Measurements from ENCODE around the gene ENDOU.

Gene ENDOU

GRCh38 chr12:47754126-47754525 lies 28.8 kb upstream of the ENDOU start:
- Histone ChIP-seq H3K4me3 (ENCODE audit: low read depth, low read length) (no peak overlapping the region), H3K36me3 (ENCODE audit: control insufficient read depth, insufficient read depth, low read length) (peaks cover 8% of the 10 kb centered on the region), H3K9me3 (ENCODE audit: control insufficient read depth, insufficient read depth, low read length) (no peaks in the 10 kb centered on the region), H3K9ac (ENCODE audit: low read depth, low read length) (no peak overlapping the region), H3K27me3 (ENCODE audit: control insufficient read depth, insufficient read depth, low read length) (peaks cover 9% of the 10 kb centered on the region), H3K4me1 (ENCODE audit: control insufficient read depth, insufficient read depth, low read length) (no peaks in the 10 kb centered on the region)

GRCh38 chr12:47753021-47754001 lies 28.0 kb upstream of the ENDOU start:
- H3K4me3 ChIP-seq (ENCODE audit: low read depth, low read length): no peak overlapping the region
- H3K36me3 ChIP-seq (ENCODE audit: control insufficient read depth, insufficient read depth, low read length): peaks cover 8% of the 10 kb centered on the region
- H3K9me3 ChIP-seq (ENCODE audit: control insufficient read depth, insufficient read depth, low read length): no peaks in the 10 kb centered on the region
- no peaks in the 10 kb centered on the region for H3K4me1 ChIP-seq (ENCODE audit: control insufficient read depth, insufficient read depth, low read length)
- H3K9ac ChIP-seq (ENCODE audit: low read depth, low read length): no peak overlapping the region
- peaks cover 9% of the 10 kb centered on the region for H3K27me3 ChIP-seq (ENCODE audit: control insufficient read depth, insufficient read depth, low read length)

GRCh38 chr12:47752552-47752951 lies 27.3 kb upstream of the ENDOU start:
- no peaks in the 10 kb centered on the region for H3K4me1 ChIP-seq (ENCODE audit: control insufficient read depth, insufficient read depth, low read length)
- H3K36me3 ChIP-seq (ENCODE audit: control insufficient read depth, insufficient read depth, low read length): peaks cover 7% of the 10 kb centered on the region
- no peak overlapping the region for H3K4me3 ChIP-seq (ENCODE audit: low read depth, low read length)
- H3K27me3 ChIP-seq (ENCODE audit: control insufficient read depth, insufficient read depth, low read length): peaks cover 6% of the 10 kb centered on the region
- H3K9me3 ChIP-seq (ENCODE audit: control insufficient read depth, insufficient read depth, low read length): no peaks in the 10 kb centered on the region
- no peak overlapping the region for H3K9ac ChIP-seq (ENCODE audit: low read depth, low read length)

GRCh38 chr12:47752121-47752520 lies 26.8 kb upstream of the ENDOU start:
- H3K36me3 ChIP-seq (ENCODE audit: control insufficient read depth, insufficient read depth, low read length): peaks cover 6% of the 10 kb centered on the region
- H3K4me1 ChIP-seq (ENCODE audit: control insufficient read depth, insufficient read depth, low read length): no peaks in the 10 kb centered on the region
- no peak overlapping the region for H3K9ac ChIP-seq (ENCODE audit: low read depth, low read length)
- H3K4me3 ChIP-seq (ENCODE audit: low read depth, low read length): no peak overlapping the region
- H3K27me3 ChIP-seq (ENCODE audit: control insufficient read depth, insufficient read depth, low read length): peaks cover 2% of the 10 kb centered on the region
- no peaks in the 10 kb centered on the region for H3K9me3 ChIP-seq (ENCODE audit: control insufficient read depth, insufficient read depth, low read length)

GRCh38 chr12:47751561-47751960 lies 26.3 kb upstream of the ENDOU start:
- no peaks in the 10 kb centered on the region for H3K4me1 ChIP-seq (ENCODE audit: control insufficient read depth, insufficient read depth, low read length)
- no peak overlapping the region for H3K4me3 ChIP-seq (ENCODE audit: low read depth, low read length)

GRCh38 chr12:47750916-47751470 lies 25.7 kb upstream of the ENDOU start:
- peaks cover 5% of the 10 kb centered on the region for H3K36me3 ChIP-seq (ENCODE audit: control insufficient read depth, insufficient read depth, low read length)
- no peak overlapping the region for H3K4me3 ChIP-seq (ENCODE audit: low read depth, low read length)
- H3K9me3 ChIP-seq (ENCODE audit: control insufficient read depth, insufficient read depth, low read length): no peaks in the 10 kb centered on the region
- no peaks in the 10 kb centered on the region for H3K27me3 ChIP-seq (ENCODE audit: control insufficient read depth, insufficient read depth, low read length)
- no peak overlapping the region for H3K9ac ChIP-seq (ENCODE audit: low read depth, low read length)
- H3K4me1 ChIP-seq (ENCODE audit: control insufficient read depth, insufficient read depth, low read length): no peaks in the 10 kb centered on the region

More at GRCh38 chr12:47751561-47751960, 26.3 kb upstream of the ENDOU start:
- no peak overlapping the region for H3K9ac ChIP-seq (ENCODE audit: low read depth, low read length)
- peaks cover 6% of the 10 kb centered on the region for H3K36me3 ChIP-seq (ENCODE audit: control insufficient read depth, insufficient read depth, low read length)
- no peaks in the 10 kb centered on the region for H3K27me3 ChIP-seq (ENCODE audit: control insufficient read depth, insufficient read depth, low read length)
- H3K9me3 ChIP-seq (ENCODE audit: control insufficient read depth, insufficient read depth, low read length): no peaks in the 10 kb centered on the region

GRCh38 chr12:47750229-47750798 lies 25.0 kb upstream of the ENDOU start:
- Histone ChIP-seq H3K36me3 (ENCODE audit: control insufficient read depth, insufficient read depth, low read length) (no peaks in the 10 kb centered on the region), H3K9me3 (ENCODE audit: control insufficient read depth, insufficient read depth, low read length) (no peaks in the 10 kb centered on the region), H3K4me1 (ENCODE audit: control insufficient read depth, insufficient read depth, low read length) (no peaks in the 10 kb centered on the region), H3K4me3 (ENCODE audit: low read depth, low read length) (no peak overlapping the region), H3K9ac (ENCODE audit: low read depth, low read length) (no peak overlapping the region), H3K27me3 (ENCODE audit: control insufficient read depth, insufficient read depth, low read length) (no peaks in the 10 kb centered on the region)

GRCh38 chr12:47748899-47749298 lies 23.6 kb upstream of the ENDOU start:
- no peaks in the 10 kb centered on the region for H3K4me1 ChIP-seq (ENCODE audit: control insufficient read depth, insufficient read depth, low read length)
- no peaks in the 10 kb centered on the region for H3K9me3 ChIP-seq (ENCODE audit: control insufficient read depth, insufficient read depth, low read length)
- H3K9ac ChIP-seq (ENCODE audit: low read depth, low read length): no peak overlapping the region
- no peaks in the 10 kb centered on the region for H3K27me3 ChIP-seq (ENCODE audit: control insufficient read depth, insufficient read depth, low read length)
- H3K4me3 ChIP-seq (ENCODE audit: low read depth, low read length): no peak overlapping the region
- H3K36me3 ChIP-seq (ENCODE audit: control insufficient read depth, insufficient read depth, low read length): no peaks in the 10 kb centered on the region

- Histone ChIP-seq H3K4me1 (ENCODE audit: control insufficient read depth, insufficient read depth, low read length) (no peaks in the 10 kb centered on the region), H3K4me3 (ENCODE audit: low read depth, low read length) (no peak overlapping the region), H3K9ac (ENCODE audit: low read depth, low read length) (no peak overlapping the region), H3K27me3 (ENCODE audit: control insufficient read depth, insufficient read depth, low read length) (no peaks in the 10 kb centered on the region), H3K9me3 (ENCODE audit: control insufficient read depth, insufficient read depth, low read length) (no peaks in the 10 kb centered on the region), H3K36me3 (ENCODE audit: control insufficient read depth, insufficient read depth, low read length) (no peaks in the 10 kb centered on the region)
Observed at GRCh38 chr12:47748507-47748828, 23.2 kb upstream of the ENDOU start.

GRCh38 chr12:47747596-47748506 lies 22.6 kb upstream of the ENDOU start:
- Histone ChIP-seq H3K27me3 (ENCODE audit: control insufficient read depth, insufficient read depth, low read length) (no peaks in the 10 kb centered on the region), H3K9me3 (ENCODE audit: control insufficient read depth, insufficient read depth, low read length) (no peaks in the 10 kb centered on the region), H3K4me3 (ENCODE audit: low read depth, low read length) (no peak overlapping the region), H3K4me1 (ENCODE audit: control insufficient read depth, insufficient read depth, low read length) (no peaks in the 10 kb centered on the region), H3K9ac (ENCODE audit: low read depth, low read length) (no peak overlapping the region), H3K36me3 (ENCODE audit: control insufficient read depth, insufficient read depth, low read length) (no peaks in the 10 kb centered on the region)

GRCh38 chr12:47747126-47747525 lies 21.8 kb upstream of the ENDOU start:
- no peaks in the 10 kb centered on the region for H3K27me3 ChIP-seq (ENCODE audit: control insufficient read depth, insufficient read depth, low read length)
- H3K36me3 ChIP-seq (ENCODE audit: control insufficient read depth, insufficient read depth, low read length): no peaks in the 10 kb centered on the region
- H3K9me3 ChIP-seq (ENCODE audit: control insufficient read depth, insufficient read depth, low read length): no peaks in the 10 kb centered on the region
- H3K4me3 ChIP-seq (ENCODE audit: low read depth, low read length): no peak overlapping the region
- H3K9ac ChIP-seq (ENCODE audit: low read depth, low read length): no peak overlapping the region
- no peaks in the 10 kb centered on the region for H3K4me1 ChIP-seq (ENCODE audit: control insufficient read depth, insufficient read depth, low read length)
